DMS 273 (cell line): ENCODE data around the gene LRP1.

Experiments
- DNase-seq: peaks from one replicate; lab custom pipeline; 2025; ENCODE audit not compliant: unreplicated experiment; lab: John Stamatoyannopoulos, UW

LRP1 gene

GRCh38 chr12:57127726-57128518, at the start of gene LRP1:
Gene LRP1, plus strand, starts transcription at chr12:57128483. Its CDS starts 482 bp downstream, at chr12:57128965.
- DNase-seq = peak; percentile 84

GRCh38 chr12:57078519-57079404, 49.5 kb upstream of the LRP1 start, which contains the start of gene NEMP1:
Gene NEMP1, minus strand, starts transcription at chr12:57078791. Its CDS starts 46 bp downstream, at chr12:57078745.
- peak; percentile 99 for DNase-seq

DNA sequence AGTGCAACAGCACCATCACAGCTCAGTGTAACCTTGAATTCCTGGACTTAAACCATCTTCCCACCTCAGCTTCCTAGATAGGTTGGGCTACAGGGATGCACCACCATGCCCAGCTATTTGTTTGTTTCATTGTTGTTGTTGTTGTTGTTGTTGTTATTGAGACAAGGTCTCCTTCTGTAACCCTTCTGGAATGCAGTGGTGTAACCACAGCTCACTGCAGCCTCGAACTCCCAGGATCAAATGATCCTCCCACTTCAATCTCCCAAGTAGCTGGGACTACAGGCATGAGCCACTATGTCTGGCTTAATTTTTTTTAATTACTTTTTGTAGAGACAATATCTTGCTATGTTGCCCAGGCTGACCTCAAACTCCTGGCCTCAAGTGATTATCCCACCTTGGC, 48.5 kb upstream of the LRP1 start:
- no peak for DNase-seq

GRCh38 chr12:57080855-57081254, 47.4 kb upstream of the LRP1 start:
- DNase-seq = no peak

DNA sequence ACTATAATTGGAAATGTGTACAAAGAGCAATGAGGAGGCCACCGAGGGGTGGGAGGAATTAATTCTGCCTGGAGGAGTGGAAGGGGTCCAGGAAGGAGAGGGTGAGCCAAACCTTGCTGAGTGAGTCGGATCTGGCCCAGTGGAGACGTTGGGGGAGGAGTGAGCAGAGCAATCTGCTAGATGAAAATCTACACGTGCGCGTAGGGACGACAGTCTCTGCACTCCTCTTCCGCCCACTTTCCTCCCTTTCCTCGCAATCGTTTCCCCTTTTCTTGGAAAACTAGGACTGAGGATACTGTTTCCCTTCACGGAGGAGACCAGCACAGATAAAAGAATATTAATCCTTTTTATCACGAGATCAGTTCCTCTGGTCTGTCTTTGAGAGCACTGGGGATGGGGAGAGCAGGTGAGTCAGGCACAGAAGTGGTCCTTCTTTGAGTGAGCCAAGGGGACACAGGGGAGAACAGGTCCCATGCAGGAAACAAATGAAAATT, 42.2 kb upstream of the LRP1 start:
- peak; percentile 69 for DNase-seq

DNA sequence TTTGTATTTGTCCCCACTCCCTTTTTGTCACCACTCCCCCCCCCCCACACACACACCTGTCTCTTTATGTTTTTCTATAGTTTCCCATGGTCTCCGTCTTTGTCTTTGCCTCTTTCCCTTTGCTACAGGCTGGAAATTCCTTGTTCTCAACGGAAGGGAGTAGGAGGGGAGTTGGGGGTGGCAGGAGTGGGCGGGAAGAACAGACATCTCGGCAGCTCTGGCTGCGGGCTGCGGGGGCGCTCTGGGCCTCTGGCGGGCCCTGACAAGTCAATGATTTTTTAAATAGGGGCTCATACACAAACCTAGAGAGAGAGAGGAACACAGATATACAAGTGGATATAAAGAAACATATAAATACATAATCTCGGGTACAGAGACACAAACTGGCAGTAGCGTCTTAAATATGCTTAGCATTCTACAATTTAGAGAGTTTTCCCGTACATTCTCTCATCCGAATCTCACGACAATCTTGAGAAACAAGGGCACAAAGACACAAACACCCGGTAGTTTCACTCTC, 41.7 kb upstream of the LRP1 start:
- peak; percentile 85 for DNase-seq

DNA sequence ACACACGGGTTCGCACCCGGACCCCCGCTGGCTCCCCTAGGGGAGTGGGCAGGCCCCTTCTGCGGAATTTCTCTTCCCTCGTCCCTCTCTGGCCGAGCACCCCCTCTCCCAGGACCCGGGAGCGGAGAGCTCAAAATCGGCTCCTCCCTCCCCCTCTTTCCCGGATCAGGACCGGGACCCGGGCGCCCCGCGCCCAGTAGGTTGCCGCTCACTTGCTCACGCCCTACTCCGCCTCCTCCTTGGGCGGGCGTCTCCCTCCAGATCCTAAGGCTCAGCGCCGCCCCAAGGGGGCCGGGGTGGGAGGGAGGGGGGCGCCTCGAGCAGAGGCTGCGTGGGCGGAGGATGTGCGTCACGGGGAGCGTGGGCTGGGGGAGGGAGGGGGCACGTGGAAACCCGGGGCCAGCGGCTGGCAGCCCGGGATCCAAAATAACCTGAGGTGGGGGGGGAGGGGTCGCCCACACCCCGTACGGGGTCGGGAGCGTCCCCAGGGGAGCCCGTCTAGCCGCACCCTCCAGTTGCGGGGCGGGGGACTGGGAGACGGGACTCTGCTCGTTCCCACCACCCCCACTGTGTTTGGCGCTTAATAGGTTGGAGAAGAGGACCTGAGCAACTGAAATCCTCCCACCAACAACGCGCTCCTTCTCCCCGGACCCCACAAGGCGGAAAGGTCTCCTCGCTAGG, 41.1 kb upstream of the LRP1 start:
- DNase-seq = peak; percentile 91

GRCh38 chr12:57087691-57088353, 40.5 kb upstream of the LRP1 start:
- peak; percentile 95 for DNase-seq

DNA sequence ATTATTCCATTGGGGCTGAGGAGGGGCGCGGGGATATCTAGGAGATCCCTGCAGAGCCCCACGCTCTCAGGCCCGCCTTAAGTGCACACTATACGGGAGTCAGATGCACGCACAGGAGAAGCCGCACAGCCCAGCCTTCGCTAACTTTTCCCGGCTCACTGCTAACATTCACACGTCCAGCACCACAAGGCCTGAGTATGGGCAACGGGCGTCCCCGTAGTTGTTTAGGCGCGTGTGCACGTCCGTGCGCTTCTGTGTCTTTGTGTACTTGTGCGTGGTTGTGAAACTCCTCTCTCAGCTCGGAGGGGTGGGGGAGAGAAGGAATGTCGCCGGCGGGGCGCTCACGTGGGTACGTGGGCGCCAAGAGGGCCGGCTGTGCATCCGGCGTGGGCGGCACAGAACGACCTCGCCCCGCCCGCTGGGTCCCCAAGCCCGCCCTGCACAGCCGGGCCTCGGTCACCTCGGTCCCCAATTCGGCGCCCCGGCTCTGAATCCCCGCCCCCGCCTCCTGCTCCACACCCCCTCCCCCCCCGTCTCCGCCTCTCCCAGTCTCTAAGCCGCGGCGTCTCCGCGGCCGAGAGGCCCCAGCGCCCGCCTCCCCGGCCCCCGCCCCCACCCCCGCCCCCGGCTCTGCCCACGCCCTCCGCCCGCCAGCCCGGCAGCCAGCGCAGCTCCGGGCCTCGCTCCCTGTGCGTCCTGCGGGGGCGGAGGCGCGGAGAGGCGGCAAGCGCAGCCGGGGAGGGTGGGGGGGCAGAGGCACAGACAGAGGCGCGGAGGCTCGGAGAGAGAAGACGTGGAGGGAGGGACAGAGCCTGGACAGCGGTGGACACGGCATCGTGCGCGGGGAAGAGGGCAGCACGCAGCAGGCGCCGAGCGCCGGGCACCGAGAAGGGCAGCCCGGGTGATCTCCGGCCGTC, 39.7 kb upstream of the LRP1 start, which contains the start of gene NAB2:
NAB2 (plus strand) TSS at position 761 of the 917 bp plus-strand sequence. CDS start 158 bp downstream, outside the sequence.
- peak; percentile 94 for DNase-seq

- peak; percentile 40 for DNase-seq
These were observed 38.7 kb upstream of the LRP1 start for GRCh38 chr12:57089271-57090245.

DNA sequence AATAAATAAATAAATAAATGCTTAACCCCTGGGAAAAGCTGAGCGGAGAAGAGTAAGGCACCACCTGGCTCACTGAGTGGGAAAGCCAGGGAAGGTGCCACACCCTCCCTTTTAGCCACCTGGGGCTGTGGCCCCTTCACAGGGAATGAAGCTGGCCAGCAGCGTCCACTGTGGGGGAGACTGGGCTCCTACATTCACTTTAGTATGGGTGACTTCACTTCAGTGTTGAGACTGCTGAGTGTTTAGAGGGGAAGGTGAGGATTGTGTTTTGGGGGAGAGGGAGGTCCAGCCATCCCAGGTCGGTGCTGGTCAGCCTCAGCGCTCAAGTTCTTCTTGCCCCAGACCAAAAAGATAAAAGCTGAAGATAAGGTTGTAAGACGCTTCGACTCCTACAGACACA, 37.8 kb upstream of the LRP1 start:
- DNase-seq = no peak

DNA sequence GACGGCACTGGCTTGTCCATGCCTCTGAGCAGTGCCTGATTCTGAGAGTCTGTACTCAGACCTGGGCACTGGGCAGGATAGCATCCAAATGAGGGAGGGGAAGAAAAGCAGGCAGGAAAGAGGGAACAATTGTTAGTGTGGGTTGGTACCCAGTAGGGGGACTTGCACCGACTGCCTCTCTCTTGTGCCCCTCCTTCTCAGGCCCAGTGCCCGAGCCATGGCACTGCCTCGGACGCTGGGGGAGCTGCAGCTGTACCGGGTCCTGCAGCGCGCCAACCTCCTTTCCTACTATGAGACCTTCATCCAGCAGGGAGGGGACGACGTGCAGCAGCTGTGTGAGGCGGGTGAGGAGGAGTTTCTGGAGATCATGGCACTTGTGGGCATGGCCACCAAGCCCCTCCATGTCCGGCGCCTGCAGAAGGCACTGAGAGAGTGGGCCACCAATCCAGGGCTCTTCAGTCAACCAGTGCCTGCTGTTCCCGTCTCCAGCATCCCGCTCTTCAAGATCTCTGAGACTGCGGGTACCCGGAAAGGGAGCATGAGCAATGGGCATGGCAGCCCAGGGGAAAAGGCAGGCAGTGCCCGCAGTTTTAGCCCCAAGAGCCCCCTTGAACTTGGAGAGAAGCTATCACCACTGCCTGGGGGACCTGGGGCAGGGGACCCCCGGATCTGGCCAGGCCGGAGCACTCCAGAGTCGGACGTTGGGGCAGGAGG, 37.2 kb upstream of the LRP1 start:
- DNase-seq = no peak

DNA sequence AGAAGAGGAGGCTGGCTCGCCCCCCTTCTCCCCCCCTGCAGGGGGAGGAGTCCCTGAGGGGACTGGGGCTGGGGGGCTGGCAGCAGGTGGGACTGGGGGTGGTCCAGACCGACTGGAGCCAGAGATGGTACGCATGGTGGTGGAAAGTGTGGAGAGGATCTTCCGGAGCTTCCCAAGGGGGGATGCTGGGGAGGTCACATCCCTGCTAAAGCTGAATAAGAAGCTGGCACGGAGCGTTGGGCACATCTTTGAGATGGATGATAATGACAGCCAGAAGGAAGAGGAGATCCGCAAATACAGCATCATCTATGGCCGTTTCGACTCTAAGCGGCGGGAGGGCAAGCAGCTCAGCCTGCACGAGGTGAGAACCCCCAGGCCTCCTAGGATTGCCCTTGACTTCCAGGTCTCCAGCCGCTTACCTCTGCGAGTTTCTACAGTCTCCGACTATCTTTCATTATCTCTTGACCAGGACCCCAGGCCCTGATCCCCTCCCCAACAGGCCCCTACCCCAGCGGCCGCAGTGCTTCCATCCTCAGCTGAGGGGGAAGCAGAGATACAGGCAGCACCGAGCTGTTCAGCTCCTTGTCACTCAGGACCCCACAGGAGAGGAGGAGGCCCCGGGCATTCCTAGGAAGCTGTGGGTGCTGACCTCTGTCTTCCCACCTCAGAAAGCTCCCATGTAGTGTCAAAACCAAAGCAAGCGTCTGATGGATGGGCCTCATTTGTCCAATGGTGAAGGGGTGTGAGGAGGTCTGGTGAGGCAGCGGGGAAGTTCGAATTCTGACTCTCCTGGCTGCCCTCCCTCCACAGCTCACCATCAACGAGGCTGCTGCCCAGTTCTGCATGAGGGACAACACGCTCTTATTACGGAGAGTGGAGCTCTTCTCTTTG, 36.4 kb upstream of the LRP1 start:
- no peak for DNase-seq

DNA sequence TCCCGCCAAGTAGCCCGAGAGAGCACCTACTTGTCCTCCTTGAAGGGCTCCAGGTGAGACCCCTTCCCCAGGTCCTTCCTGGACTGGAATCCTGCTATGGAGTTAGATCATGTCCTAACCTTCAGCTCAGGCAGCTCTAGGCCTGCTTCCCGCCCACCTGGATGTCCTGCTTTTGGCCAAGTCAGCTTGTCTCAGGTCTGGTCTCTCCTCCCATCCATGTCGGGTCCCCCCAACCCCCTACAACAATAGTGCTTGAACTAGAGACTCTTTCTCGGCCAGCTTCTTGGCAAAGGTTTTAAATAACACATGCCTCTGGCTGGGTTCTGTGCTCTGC, 35.8 kb upstream of the LRP1 start:
- DNase-seq = no peak

- no peak for DNase-seq
These were observed 35.3 kb upstream of the LRP1 start for GRCh38 chr12:57092876-57093414.
